Right renal cortex interstitium (tissue), 3 donors: ENCODE results near the gene NUDT2. TPM values are rescaled to one million over a fixed set of nuclear protein-coding genes. Genes with fewer than 3 reads are reported as not detected.

Experiments used
- DNase-seq, 3 donors: peaks; one replicate each; pipeline ENCODE4 v3.0.0-alpha.2; 2013; ENCODE audit warnings: low read depth in 3 of 3, low spot score in 2 of 3
- polyA plus RNA-seq, 3 donors: library from polyadenylated mRNA; unstranded; fragments of 120-200 nt; gene quantifications; one replicate each; pipeline ENCODE4 v1.2.1, GENCODE V29; 2013; ENCODE audit not compliant: insufficient read length in 3 of 3

NUDT2 gene
- polyA plus RNA-seq, 3 donors = 25.5 to 34.8 (median 27.3) TPM

DNA sequence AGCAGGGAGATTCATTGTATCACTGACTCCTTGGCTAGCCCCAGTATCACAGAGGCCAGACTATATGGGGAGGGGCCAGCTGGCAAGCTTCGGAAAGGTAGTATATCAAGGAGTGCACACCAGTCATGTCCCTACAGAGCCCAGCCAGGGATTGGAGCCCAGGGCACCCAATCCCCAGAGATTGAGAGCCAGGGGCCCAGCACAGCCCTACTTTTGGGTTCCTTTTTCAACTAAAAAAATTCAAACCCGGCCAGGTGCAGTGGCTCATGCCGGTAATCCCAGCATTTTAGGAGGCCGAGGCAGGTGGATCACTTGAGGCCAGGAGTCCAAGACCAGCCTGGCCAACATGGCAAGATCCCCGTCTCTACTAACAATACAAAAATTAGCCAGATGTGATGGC is 52.7 kb downstream of the NUDT2 start:
- DNase-seq = no peak

GRCh38 chr9:34382879-34383278 is 53.5 kb downstream of the NUDT2 start:
- no peak for DNase-seq

DNA sequence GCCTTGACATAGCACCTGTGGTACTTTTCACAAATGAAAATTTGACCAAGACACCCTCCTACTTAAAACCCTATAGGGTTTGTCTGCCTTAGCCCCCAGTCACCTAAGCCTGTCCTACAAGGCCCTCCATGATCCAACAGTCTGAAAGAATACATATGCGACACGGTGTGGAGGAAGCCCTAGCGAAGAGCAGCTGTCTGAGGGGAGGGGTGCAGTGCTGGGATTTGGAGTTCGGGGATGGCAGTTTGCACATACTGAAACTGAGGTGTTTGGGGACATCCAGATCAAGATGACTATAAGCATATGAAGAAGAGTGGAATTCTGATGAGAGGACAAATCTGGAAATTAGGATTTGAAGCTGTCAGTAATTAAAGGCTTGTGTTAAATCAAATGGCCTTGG is 54.5 kb downstream of the NUDT2 start:
- DNase-seq = no peak

DNA sequence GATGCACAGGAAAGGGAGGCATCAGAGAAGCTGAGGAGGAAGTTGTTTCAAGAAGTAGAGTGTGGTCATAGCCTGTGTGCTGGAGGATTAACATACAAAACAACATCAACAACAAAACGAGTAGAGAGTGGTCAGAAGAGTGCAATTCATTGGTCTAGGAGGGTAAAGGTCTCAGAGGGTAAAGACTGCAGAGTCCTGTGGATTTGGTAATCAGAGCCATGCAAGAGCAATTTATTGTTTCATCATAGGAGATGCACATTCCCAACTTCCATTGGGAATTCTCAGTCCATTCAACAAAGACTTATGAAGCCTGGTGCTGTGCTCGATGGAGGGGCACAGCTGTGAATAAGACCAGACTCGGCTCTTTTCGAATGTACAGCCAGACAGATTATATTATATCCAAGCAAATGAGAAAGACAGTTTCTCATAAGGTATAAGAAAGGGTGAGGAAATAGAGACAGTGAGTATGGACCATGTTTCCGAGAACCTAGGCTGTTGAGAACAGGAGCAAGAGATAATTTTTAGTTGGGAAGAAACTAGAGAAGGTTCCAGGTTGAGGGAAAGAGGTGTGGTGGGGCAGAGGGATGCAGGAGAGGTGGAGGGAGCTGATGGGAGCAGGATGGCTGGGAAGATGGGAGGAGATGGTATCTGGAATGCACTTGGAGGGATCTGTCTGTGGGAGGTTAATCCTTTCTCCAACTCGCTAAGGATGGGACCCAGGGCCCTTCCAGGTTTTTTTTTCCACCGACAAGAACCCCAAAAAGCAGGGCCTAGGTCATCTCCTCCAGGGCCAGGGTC is 55.2 kb downstream of the NUDT2 start:
- no peak for DNase-seq

GRCh38 chr9:34385561-34386230 is 56.3 kb downstream of the NUDT2 start:
- DNase-seq = no peak

- DNase-seq = no peak
Measured at GRCh38 chr9:34386656-34387055, 57.3 kb downstream of the NUDT2 start.

- DNase-seq = no peak
Measured at GRCh38 chr9:34387239-34387638, 57.9 kb downstream of the NUDT2 start.

- no peak for DNase-seq
Measured at GRCh38 chr9:34392511-34392910, 63.1 kb downstream of the NUDT2 start.

Other genes starting within 250 kb of the NUDT2 start
- gene DCAF12, start 202.9 kb upstream of the NUDT2 start, polyA plus RNA-seq = 10 to 100 TPM; 63.5 to 65.0 (median 63.8) TPM
- 10 to 100 TPM; 61.2 to 65.8 (median 63.5) TPM for gene UBAP1, start 150.5 kb upstream of the NUDT2 start, polyA plus RNA-seq
- 1 to 10 TPM; 5.7 to 6.5 (median 5.8) TPM for gene KIF24, start 301 bp upstream of the NUDT2 start, polyA plus RNA-seq
- gene MYORG, start 47.3 kb downstream of the NUDT2 start, polyA plus RNA-seq = 1 to 10 TPM; 7.1 to 9.9 (median 9.9) TPM
- 10 to 100 TPM; 12.1 to 12.7 (median 12.2) TPM for gene FAM219A, start 129.0 kb downstream of the NUDT2 start, polyA plus RNA-seq
- gene DNAI1, start 129.2 kb downstream of the NUDT2 start, polyA plus RNA-seq = 1 to 10 TPM; 1.6 to 2.7 (median 2.2) TPM
- 1 to 10 TPM; 1.3 to 1.8 (median 1.4) TPM for gene ENHO, start 193.4 kb downstream of the NUDT2 start, polyA plus RNA-seq